Right cardiac atrium (tissue), 5 donors: ENCODE results near the gene BNIP3. TPM values are rescaled to one million over a fixed set of nuclear protein-coding genes. Genes with fewer than 3 reads are reported as not detected.

Experiments used
- ATAC-seq, 2 donors: fragments of 200-7000 bp; cut with Tn5 transposase; one replicate each; pipeline versions ENCODE4 v1.8.0 to v1.9.1; 2020; ENCODE audit warnings: moderate library complexity in 2 of 2, mild to moderate bottlenecking in 1 of 2
- DNase-seq, 3 donors: peaks; one replicate each; pipeline ENCODE4 v3.0.0-alpha.2; 2020
- H3K27ac ChIP-seq: one replicate; pipeline ENCODE4 v1.5.1; 2013; ENCODE audit warnings: mild to moderate bottlenecking, low read length, control low read depth, moderate library complexity
- H3K27me3 ChIP-seq: one replicate; pipeline ENCODE4 v1.6.1; 2013; ENCODE audit not compliant: control insufficient read depth, insufficient read depth
- H3K4me1 ChIP-seq: one replicate; pipeline ENCODE4 v1.6.1; 2013; ENCODE audit warnings: low read length; ENCODE audit not compliant: control insufficient read depth, insufficient read depth
- H3K4me3 ChIP-seq: one replicate; pipeline ENCODE4 v1.5.1; 2013; ENCODE audit warnings: low read length, control low read depth
- H3K9me3 ChIP-seq: one replicate; pipeline ENCODE4 v1.6.1; 2013; ENCODE audit warnings: low read length; ENCODE audit not compliant: control insufficient read depth
- WGBS: extraction: QIAGEN DNeasy Blood & Tissue Kit; methylation state at CpG from one replicate; pipeline ENCODE4 v1.1.7; 2013; 5-methylcytosine and 5-hydroxymethylcytosine counted together
- intact Hi-C, 4 donors: fragments of 100-400 bp; cut with DNase I; formaldehyde crosslinking; loops; one replicate each; pipeline versions ENCODE4 v1.11.0 to v1.14.0; 2022 to 2023
- polyA plus RNA-seq: library from polyadenylated mRNA; stranded (reverse); fragments of 200-250 nt; gene quantifications from one replicate; pipeline ENCODE4 v1.2.3, GENCODE V29; 2013
- total RNA-seq, 4 donors: library from RNA; stranded (reverse); fragmentation: NEBNext Ultra II Directional; extraction: Animal tissue kit (Norgen Biotek cat#: 25700); gene quantifications; one replicate each; pipeline ENCODE4 v1.2.1, GENCODE V29; 2021
- donor health status: healthy with polysubstance abuse.
- donor health status: DM: no; HTN: yes; CAD: no.
- donor health status: DM: no; HTN: no; CAD: no.
- donor health status: DM: no; HTN: yes; CAD: no; lungs with severe emphysema.
- donor health status: DM: yes; HTN: yes; CAD: no.

BNIP3 gene
- total and polyA plus RNA-seq, 5 donors, result 64.8 to 114 (median 86.1) TPM

DNA sequence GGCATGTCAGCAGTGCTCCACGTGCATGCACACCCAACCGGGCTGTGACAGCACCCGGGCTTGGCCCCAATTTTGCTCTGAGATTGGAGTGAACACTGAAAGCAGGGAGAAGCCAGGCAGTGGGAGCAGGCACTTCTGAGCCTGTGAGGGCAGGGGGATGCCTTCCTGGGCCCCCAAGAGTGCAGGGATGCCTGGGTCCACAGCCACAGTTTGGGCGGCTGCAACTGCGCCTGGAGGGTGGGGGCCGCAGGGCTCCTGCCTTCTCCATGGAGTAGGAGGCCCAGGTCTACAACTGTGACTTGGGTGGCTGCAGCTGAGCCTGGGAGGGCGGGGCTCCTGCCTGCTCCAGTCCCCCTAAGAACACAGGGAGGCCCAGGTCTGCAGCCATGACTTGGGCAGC lies 37.6 kb upstream of the BNIP3 start:
- DNase-seq (no peak), ATAC-seq (no peak)
- H3K4me3 ChIP-seq, result no peak overlapping the region
- no peaks in the 10 kb centered on the region for H3K4me1 ChIP-seq
- H3K27ac ChIP-seq, result no peak overlapping the region
- intact Hi-C loops, result no loop called here
- no peaks in the 10 kb centered on the region for H3K9me3 ChIP-seq
- no peaks in the 10 kb centered on the region for H3K27me3 ChIP-seq
- 91% methylated on average over 7 of the region's 7 CpGs for WGBS

DNA sequence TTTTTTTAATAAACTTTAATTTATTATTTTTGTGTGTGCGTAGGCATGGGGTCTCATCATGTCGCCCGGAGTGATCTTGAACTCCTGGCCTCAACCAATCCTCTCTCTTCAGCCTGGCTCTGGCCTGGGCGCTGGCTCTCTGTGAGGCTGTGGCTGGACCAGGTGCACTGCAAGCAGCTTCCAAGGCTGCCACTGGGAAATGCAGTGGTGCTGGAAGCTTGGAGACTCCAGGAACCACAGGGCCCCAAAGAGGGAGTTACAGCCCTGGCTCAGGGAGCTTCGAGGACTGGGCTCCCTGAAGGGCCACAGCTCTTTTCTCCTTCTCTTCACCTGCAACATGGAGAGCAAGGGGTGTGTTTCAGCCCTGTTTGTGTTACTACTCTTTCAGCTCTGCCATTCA lies 36.7 kb upstream of the BNIP3 start:
- Histone ChIP-seq H3K4me3 (no peak overlapping the region), H3K27ac (no peak overlapping the region), H3K4me1 (no peaks in the 10 kb centered on the region), H3K27me3 (no peaks in the 10 kb centered on the region), H3K9me3 (no peaks in the 10 kb centered on the region)
- 66% methylated on average over 5 of the region's 5 CpGs for WGBS
- DNase-seq (no peak), ATAC-seq (no peak)
- intact Hi-C loops, result no loop called here

DNA sequence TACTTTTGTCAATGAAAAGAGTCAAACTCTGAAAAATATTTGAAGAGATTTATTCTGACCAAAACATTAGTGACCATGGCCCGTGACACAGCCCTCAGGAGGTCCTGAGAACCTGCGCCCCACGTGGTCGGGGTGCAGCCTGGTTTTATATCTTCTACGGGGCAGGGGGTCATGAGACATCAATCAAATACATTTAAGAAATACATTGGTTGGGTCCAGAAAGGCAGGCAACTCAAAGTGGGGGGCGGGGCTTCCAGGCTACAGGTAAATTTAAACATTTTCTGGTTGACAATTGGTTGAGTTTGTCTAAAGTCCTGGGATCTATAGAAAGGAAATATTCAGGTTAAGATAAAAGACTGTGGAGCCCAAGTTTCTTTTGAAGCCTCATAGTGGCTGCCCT lies 34.8 kb upstream of the BNIP3 start:
- DNase-seq (no peak), ATAC-seq (no peak)
- Histone ChIP-seq H3K4me3 (no peak overlapping the region), H3K9me3 (no peaks in the 10 kb centered on the region), H3K27ac (no peak overlapping the region), H3K27me3 (no peaks in the 10 kb centered on the region), H3K4me1 (no peaks in the 10 kb centered on the region)
- intact Hi-C loops, result no loop called here
- 81% methylated on average over 6 of the region's 6 CpGs for WGBS

DNA sequence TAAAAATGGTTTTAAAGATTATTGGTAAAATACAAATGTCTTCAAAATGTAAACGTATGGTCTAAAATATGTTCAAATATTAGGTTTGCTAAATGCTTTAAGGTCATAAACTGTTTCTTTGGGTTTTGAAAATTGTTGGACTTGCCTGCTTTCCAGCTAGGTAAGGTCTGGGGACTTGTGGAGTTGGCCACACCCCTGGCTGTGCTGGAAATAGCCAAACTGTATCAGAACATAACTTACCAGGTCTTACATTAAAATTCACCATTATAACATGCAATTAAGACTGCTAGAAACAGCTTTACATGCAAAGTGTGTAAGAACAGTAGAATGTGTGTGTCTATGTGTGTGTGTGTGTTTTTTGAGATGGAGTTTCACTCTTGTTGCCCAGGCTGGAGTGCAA lies 29.7 kb upstream of the BNIP3 start:
- DNase-seq (no peak), ATAC-seq (no peak)
- intact Hi-C loops, result no loop called here
- H3K9me3 ChIP-seq, result no peaks in the 10 kb centered on the region
- H3K4me3 ChIP-seq, result no peak overlapping the region
- 81% methylated on average over 1 of the region's 1 CpG for WGBS
- H3K27me3 ChIP-seq, result no peaks in the 10 kb centered on the region
- H3K4me1 ChIP-seq, result no peaks in the 10 kb centered on the region
- H3K27ac ChIP-seq, result no peak overlapping the region

DNA sequence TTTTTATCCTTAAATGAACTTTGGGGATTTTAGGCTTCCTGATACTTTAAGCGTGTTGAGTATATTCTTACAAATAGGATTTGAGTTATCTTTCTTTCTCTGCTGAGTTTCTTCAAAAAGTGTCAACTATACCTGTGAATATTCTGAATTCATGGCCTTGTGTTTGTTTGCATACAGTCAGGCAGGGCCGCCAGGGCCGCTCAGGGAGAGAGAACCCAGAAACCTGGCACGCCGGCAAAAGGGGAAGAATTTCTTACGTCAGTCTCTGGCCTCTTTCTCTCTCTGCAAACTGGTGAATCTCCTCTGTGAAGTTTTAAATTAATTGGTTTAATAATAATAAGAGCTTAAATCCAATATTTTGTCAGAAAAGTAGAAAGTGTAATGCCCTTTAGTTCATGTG lies 29.3 kb upstream of the BNIP3 start:
- H3K27me3 ChIP-seq, result no peaks in the 10 kb centered on the region
- H3K4me3 ChIP-seq, result no peak overlapping the region
- no peaks in the 10 kb centered on the region for H3K9me3 ChIP-seq
- ATAC-seq (no peak), DNase-seq (no peak)
- H3K27ac ChIP-seq, result no peak overlapping the region
- H3K4me1 ChIP-seq, result no peaks in the 10 kb centered on the region
- 71% methylated on average over 6 of the region's 6 CpGs for WGBS
- intact Hi-C loops, result no loop called here

DNA sequence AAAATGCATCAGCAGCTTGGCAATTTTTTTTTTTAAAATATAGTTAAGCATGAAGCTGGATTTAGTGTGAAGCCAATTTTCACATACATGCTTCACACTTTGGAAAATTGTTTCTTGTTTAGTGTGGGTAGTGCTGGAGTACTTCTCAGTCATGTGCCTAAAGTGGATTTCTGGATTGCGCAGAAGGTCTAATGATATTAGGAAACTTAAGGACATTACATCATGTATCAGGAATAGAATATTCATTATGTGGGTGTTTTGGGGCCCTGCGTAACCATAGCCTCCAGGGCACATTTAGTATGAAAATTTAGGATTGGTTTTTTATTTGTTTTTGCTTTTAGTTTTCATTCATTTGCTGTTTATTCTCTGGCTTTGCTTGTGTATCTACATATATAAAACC lies 28.8 kb upstream of the BNIP3 start:
- WGBS, result 76% methylated on average over 2 of the region's 2 CpGs
- DNase-seq (no peak), ATAC-seq (no peak)
- no peaks in the 10 kb centered on the region for H3K4me1 ChIP-seq
- no peaks in the 10 kb centered on the region for H3K27me3 ChIP-seq
- intact Hi-C loops, result no loop called here
- H3K27ac ChIP-seq, result no peak overlapping the region
- H3K4me3 ChIP-seq, result no peak overlapping the region
- no peaks in the 10 kb centered on the region for H3K9me3 ChIP-seq

DNA sequence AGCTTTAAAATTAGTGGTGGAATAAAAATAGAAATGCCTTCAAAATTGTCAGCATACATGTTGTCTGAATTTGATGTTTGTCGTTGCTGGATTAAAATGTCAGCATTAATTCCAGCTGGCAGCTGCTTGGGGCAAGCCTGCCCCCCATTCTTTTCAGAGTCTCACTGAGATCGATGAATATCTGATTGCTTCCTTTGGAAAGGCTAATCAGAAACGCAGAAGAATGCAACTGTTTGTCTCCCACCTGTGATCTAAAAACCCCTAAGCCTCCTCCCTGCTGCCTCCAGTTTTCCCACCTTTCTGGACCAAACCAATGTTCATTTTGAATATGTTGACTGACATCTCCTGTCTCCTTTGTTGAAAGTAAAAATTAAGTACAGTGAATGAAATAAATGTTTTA lies 27.9 kb upstream of the BNIP3 start:
- 34% methylated on average over 3 of the region's 3 CpGs for WGBS
- Histone ChIP-seq H3K9me3 (no peaks in the 10 kb centered on the region), H3K27ac (no peak overlapping the region), H3K4me1 (no peaks in the 10 kb centered on the region), H3K27me3 (no peaks in the 10 kb centered on the region), H3K4me3 (no peak overlapping the region)
- DNase-seq (no peak), ATAC-seq (no peak)
- intact Hi-C loops, result no loop called here

DNA sequence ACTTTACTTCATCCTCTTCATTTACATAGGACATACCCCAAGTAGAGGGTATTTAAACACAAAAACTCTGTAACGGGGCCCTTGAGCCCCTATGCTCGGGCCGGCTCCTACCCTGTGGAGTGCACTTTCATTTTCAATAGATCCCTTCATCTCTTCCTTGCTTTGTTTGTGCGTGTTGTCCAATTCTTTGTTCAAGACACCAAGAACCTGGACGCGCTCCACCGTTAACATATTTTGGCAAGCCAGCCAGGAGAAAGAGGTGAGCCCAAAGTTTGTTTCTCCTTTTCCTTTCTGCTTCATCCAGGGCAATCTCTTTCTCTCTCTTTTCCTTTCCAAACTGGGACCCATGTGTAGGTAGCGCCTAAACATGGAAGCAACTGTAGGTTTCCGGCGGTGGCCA lies 26.0 kb upstream of the BNIP3 start:
- no peak overlapping the region for H3K27ac ChIP-seq
- DNase-seq (no peak), ATAC-seq (no peak)
- no peaks in the 10 kb centered on the region for H3K27me3 ChIP-seq
- no peaks in the 10 kb centered on the region for H3K4me1 ChIP-seq
- intact Hi-C loops, result no loop called here
- no peak overlapping the region for H3K4me3 ChIP-seq
- H3K9me3 ChIP-seq, result no peaks in the 10 kb centered on the region
- 92% methylated on average over 10 of the region's 10 CpGs for WGBS

DNA sequence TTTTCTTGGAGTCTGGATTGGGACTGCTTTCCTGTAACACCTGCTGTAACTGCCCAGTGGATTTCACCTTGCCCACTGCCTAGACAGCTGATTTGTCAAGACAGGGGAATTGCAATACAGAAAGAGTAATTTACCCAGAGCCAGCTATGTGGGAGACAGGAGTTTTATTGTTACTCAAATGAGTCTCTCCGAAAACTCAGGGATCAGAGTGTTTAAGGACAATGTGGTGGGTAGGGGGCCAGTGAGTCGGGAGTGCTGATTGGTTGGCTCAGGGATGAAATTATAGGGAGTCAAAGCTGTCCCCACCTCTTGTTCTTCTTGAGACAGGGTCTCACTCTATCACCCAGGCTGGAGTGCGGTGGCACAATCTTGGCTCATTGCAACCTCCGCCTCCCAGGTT lies 25.2 kb upstream of the BNIP3 start:
- DNase-seq (no peak), ATAC-seq (no peak)
- Histone ChIP-seq H3K27ac (no peak overlapping the region), H3K4me1 (no peaks in the 10 kb centered on the region), H3K9me3 (no peaks in the 10 kb centered on the region), H3K27me3 (no peaks in the 10 kb centered on the region), H3K4me3 (no peak overlapping the region)
- 90% methylated on average over 4 of the region's 4 CpGs for WGBS
- intact Hi-C loops, result no loop called here

DNA sequence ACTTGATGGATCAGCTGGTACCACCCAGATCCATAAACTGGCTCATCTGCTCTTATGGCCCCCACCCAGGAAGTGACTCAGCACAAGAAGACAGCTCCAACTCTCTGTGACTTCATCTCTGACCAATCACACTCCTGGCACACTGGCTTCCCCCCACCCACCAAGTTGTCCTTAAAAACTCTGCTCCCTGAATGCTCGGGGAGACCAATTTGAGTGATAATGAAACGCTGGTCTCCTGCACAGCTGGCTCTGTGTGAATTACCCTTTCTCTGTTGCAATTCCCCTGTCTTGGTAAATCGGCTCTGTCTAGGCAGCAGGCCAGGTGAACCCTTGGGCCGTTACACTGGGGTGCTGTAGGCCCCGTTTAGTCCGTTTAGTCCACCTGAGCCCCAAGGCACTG lies 23.4 kb upstream of the BNIP3 start:
- H3K9me3 ChIP-seq, result no peaks in the 10 kb centered on the region
- intact Hi-C loops, result no loop called here
- H3K4me1 ChIP-seq, result no peaks in the 10 kb centered on the region
- ATAC-seq (no peak), DNase-seq (no peak)
- H3K4me3 ChIP-seq, result no peak overlapping the region
- WGBS, result 91% methylated on average over 6 of the region's 6 CpGs
- H3K27me3 ChIP-seq, result no peaks in the 10 kb centered on the region
- H3K27ac ChIP-seq, result no peak overlapping the region

DNA sequence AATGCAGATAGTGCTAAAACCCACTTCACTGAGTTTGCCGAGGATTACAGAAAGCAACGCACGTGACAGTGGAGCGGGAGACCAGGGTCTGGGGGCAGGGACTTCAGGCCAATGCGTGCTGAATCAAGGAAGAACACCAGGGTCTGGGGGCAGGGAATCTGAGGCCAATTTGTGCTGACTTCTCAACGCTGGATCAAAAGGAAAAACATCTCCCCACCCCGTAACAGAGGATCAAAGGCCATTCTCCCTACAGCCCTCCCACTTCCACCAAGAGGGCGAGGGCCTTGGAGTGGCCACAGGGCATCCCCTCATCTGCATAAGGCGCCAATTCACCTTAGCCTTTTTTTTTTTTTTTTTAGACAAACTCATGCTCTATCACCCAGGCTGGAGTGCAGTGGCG lies 22.3 kb upstream of the BNIP3 start:
- ATAC-seq (no peak), DNase-seq (no peak)
- 77% methylated on average over 10 of the region's 10 CpGs for WGBS
- intact Hi-C loops, result no loop called here
- H3K4me1 ChIP-seq, result no peaks in the 10 kb centered on the region
- H3K27ac ChIP-seq, result no peak overlapping the region
- no peak overlapping the region for H3K4me3 ChIP-seq
- no peaks in the 10 kb centered on the region for H3K9me3 ChIP-seq
- H3K27me3 ChIP-seq, result no peaks in the 10 kb centered on the region

DNA sequence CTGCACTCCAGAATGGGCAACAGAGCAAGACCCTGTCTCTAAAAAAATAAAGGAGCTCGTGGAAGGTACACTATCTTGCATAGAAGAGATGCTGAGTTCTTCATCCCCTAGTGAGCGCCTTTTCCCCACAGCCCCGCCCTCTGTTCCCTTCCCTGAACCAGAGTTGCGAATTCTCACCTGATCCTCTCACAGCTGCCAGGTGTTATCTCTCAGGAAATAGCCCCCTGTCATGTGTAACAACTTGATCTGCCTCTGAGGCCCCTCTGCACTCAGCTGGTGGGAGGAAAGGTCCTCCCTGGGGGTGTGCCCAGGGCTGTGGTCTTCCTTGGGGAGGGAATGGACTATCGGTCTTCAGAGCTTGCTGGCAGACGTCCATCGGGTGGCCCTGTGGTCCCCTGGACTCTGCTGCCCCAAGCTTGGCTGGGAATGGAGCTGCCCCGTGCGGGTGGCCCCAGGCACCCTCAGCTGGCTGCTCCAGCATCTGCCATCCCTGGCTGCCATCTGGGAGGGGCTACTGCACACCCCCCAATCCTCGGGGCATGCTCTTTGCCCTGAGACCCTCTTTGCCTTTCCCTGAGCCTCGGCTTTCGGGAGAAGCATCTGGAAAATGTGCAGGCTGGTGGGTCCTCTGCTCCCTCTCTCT lies 21.7 kb upstream of the BNIP3 start:
- Histone ChIP-seq H3K27ac (no peak overlapping the region), H3K9me3 (no peaks in the 10 kb centered on the region), H3K27me3 (no peaks in the 10 kb centered on the region), H3K4me3 (no peak overlapping the region), H3K4me1 (no peaks in the 10 kb centered on the region)
- intact Hi-C loops, result no loop called here
- ATAC-seq (no peak), DNase-seq (no peak)
- WGBS, result 66% methylated on average over 12 of the region's 12 CpGs
